GM13976 (cell line): ENCODE measurements around the gene CISH.

Experiments used
- DNase-seq: peaks from one replicate; pipeline ENCODE4 v3.0.0; 2012; ENCODE audit warnings: low spot score
- in situ Hi-C: fragments of 300-500 bp; cut with MboI; formaldehyde crosslinking; loops from one replicate; pipeline ENCODE4 v1.12.0; 2022; ENCODE audit warnings: low sequenced_read_pairs, mixed read lengths, inconsistent platforms; ENCODE audit not compliant: unreplicated experiment
- TF ChIP-seq, protein P1 (sequence below): IDR thresholded peaks from 2 replicates; pipeline ENCODE4 v1.5.1; 2012; ENCODE audit warnings: borderline replicate concordance, mild to moderate bottlenecking; ENCODE audit not compliant: insufficient read depth; ENCODE audit errors: extremely low read depth, missing control alignments, control extremely low read depth

CISH gene

DNA sequence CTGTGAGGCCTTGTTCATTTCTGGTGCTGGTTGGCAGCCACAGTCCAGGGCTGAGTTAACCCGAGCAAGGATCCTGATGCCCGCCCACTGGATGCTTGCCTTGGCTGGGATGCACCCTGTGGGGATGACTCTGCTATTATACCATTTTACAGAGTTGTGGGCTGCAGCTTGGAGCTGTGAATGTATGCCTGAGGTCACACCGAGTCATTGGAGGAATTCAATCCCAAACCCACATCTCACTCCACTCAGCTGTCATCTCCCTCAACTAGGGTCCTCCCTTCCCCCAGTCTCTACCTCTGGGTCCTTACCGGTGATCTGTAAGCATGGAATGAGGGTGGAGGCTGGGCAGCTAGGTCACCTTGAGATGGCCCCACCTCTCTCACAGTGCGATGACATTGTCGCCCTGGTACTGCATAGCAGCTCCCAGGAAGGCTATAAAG is 27.5 kb upstream of the CISH start:
- in situ Hi-C loops: no loop called here
- DNase-seq: no peak
- TF ChIP-seq, protein P1, sequence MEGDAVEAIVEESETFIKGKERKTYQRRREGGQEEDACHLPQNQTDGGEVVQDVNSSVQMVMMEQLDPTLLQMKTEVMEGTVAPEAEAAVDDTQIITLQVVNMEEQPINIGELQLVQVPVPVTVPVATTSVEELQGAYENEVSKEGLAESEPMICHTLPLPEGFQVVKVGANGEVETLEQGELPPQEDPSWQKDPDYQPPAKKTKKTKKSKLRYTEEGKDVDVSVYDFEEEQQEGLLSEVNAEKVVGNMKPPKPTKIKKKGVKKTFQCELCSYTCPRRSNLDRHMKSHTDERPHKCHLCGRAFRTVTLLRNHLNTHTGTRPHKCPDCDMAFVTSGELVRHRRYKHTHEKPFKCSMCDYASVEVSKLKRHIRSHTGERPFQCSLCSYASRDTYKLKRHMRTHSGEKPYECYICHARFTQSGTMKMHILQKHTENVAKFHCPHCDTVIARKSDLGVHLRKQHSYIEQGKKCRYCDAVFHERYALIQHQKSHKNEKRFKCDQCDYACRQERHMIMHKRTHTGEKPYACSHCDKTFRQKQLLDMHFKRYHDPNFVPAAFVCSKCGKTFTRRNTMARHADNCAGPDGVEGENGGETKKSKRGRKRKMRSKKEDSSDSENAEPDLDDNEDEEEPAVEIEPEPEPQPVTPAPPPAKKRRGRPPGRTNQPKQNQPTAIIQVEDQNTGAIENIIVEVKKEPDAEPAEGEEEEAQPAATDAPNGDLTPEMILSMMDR: no peak

DNA sequence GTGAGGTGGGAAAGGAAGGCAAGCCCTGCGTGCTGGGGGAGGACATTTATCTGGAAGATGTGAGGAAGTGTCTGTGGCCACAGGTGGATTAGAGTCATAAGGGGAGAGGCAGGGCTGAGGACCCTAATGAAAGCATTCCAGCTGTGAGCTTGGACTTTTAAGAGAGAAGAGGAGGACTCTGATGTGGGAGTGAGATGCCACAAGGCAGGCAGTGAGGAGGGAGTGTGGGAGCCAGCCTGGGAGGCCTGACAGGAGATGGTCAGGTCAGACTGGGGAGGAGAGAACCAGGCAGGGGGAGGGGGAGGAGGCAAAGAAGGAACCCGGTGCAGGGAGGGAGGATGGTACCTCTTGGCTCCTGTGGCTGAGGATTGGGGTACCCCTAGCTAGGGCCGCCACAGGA is 26.4 kb upstream of the CISH start:
- in situ Hi-C loops: no loop called here
- TF ChIP-seq, protein P1: no peak
- no peak for DNase-seq

DNA sequence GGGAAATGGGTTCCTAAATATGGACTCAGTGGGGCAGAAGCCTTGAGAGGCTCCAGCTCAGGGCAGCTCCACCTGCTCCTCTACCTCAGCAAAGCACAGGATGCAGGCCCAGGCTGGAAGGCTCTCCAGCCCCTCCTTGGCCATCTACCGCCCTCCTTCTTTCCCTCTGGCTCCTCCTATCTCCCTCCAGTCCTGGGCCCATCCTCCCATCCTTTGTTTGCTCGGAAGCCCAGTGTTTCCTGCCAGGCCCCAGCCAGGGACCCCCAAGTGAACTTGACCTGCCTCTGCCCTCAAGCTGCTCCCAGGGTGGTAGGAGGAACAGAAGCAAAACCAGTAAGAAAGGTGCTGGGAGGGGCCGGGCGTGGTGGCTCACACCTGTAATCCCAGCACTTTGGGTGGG is 25.4 kb upstream of the CISH start:
- no peak for DNase-seq
- in situ Hi-C loops: no loop called here
- TF ChIP-seq, protein P1: no peak

DNA sequence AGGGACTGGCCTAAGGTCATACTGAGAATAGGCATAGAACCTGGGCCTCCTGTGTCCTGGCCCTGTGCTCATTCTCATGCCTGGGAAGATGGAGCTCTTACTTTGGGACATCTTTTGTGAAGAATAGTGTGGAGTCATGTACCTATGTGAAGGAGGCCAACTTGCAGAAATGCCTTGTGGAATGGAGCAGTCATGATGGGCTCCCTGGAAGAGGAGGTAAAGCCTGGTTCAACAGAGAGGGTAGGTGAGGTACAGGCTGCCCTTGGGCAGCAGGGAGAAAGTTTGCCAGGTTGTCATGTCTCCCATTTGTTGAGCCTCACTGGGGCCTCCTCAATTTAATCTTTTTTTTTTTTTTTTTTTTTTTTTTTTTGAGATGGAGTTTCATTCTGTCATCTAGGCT is 23.5 kb upstream of the CISH start:
- TF ChIP-seq, protein P1: no peak
- in situ Hi-C loops: no loop called here
- DNase-seq: no peak

DNA sequence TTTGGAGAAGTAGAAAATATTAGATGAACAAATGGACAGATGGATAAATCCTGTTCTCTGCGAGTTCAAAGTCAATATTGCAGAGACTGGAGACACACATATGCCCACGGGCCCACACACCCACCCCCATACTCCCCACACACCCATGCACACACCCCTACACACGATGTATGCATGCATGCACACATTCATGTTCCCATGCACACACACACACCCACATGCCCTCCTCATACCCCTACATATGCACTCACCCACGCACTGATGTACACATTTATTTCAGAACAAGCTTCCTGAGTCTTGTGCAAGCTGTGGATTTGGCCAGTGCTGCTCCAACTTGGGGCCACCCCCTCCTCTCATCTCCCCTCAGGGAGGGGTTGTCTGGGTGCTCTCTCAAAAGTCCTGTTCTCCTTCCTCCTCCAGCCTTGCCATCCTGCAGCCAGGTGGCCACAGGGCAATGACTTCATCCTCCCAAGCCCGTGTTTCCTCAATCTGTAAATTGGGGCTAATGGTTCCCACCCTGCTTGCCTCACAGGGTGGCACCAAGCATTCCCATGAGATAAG is 21.7 kb upstream of the CISH start:
- in situ Hi-C loops: no loop called here
- TF ChIP-seq, protein P1: no peak
- DNase-seq: no peak

DNA sequence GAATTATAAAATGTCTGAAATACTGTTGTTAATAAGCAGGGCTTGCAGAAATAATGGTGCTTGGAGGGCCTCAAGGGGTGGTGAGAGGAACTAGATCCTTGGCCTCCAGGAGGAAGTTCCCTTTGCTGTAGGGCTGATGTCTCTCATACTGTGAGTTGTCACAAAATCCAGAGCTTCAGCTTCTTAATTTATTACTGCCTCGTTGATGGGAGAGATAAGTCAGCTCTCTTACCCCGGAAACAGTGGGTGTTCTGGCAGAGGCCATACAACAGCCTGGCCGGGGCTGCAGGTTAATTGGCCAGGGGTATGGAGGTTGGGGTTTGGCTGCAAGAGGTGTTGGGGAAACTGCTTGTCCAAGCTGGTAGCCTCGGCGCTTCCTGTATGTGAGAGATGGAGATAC is 20.9 kb upstream of the CISH start:
- in situ Hi-C loops: no loop called here
- DNase-seq: no peak
- TF ChIP-seq, protein P1: no peak
